NCI-H510A treated with DMSO at 0.1 percent for 48 hours (cell line): ENCODE results near the gene ALS2CL.

Source experiments
- DNase-seq: peaks from one replicate; lab custom pipeline; 2025; lab: John Stamatoyannopoulos, UW

The ALS2CL gene

GRCh38 chr3:46702246-46703012, 8.9 kb upstream of the ALS2CL start:
- DNase-seq = no peak

GRCh38 chr3:46701181-46701939, 7.9 kb upstream of the ALS2CL start, which contains the start of gene TMIE:
TSS of gene TMIE (plus strand) at chr3:46701392. CDS start at chr3:46701488, 96 bp downstream.
- no peak for DNase-seq

GRCh38 chr3:46700772-46701171, 7.3 kb upstream of the ALS2CL start:
- no peak for DNase-seq

GRCh38 chr3:46699676-46700523, 6.4 kb upstream of the ALS2CL start:
- DNase-seq = no peak

- DNase-seq = no peak
Measured at GRCh38 chr3:46695962-46696894, 2.7 kb upstream of the ALS2CL start.

GRCh38 chr3:46695177-46695961, 1.9 kb upstream of the ALS2CL start:
- DNase-seq = no peak

GRCh38 chr3:46694520-46694919, 1.0 kb upstream of the ALS2CL start:
- no peak for DNase-seq

GRCh38 chr3:46693892-46694226, 380 bp upstream of the ALS2CL start:
- no peak for DNase-seq

GRCh38 chr3:46692566-46692990, 901 bp downstream of the ALS2CL start:
- DNase-seq = no peak

- DNase-seq = no peak
Measured at GRCh38 chr3:46690798-46691197, 2.7 kb downstream of the ALS2CL start.

- no peak for DNase-seq
Measured at GRCh38 chr3:46685446-46685845, 8.0 kb downstream of the ALS2CL start.

- DNase-seq = no peak
Measured at GRCh38 chr3:46684891-46685290, 8.6 kb downstream of the ALS2CL start.

- no peak for DNase-seq
Measured at GRCh38 chr3:46682974-46683373, 10.5 kb downstream of the ALS2CL start.

- DNase-seq = no peak
Measured at GRCh38 chr3:46681856-46682540, 11.5 kb downstream of the ALS2CL start.

GRCh38 chr3:46681387-46681786, 12.1 kb downstream of the ALS2CL start:
- DNase-seq = no peak

- DNase-seq = no peak
Measured at GRCh38 chr3:46680298-46680826, 13.1 kb downstream of the ALS2CL start.

- DNase-seq = no peak
Measured at GRCh38 chr3:46679681-46680080, 13.8 kb downstream of the ALS2CL start.

- no peak for DNase-seq
Measured at GRCh38 chr3:46678280-46678679, 15.2 kb downstream of the ALS2CL start.

GRCh38 chr3:46677411-46677726, 16.1 kb downstream of the ALS2CL start:
- DNase-seq = no peak
